Smooth muscle cell (in vitro differentiated cells): Measurements from ENCODE around the gene TRAPPC4. TPM values are rescaled to one million over a fixed set of nuclear protein-coding genes. Genes with fewer than 3 reads are reported as not detected.
"Not testable (repeated sequence)": the region's sequence is repeated elsewhere in the genome, so short reads cannot be mapped to it uniquely, and the experiment has no call there.

ENCODE experiments used
- DNase-seq: peaks from one replicate; lab custom pipeline; 2025; ENCODE audit not compliant: unreplicated experiment; lab: John Stamatoyannopoulos, UW
- H2AFZ ChIP-seq: fragments of 200-600 bp; sonication (generic); 2 replicates; pipeline ENCODE4 v1.6.0; 2016; ENCODE audit warnings: antibody characterized with exemption, low read depth, mild to moderate bottlenecking
- H3F3A ChIP-seq: fragments of 200-600 bp; sonication (generic); 2 replicates; pipeline ENCODE4 v1.6.0; 2017; ENCODE audit warnings: antibody characterized with exemption, low read depth
- H3K27ac ChIP-seq: fragments of 200-600 bp; sonication (generic); 2 replicates; pipeline ENCODE4 v1.5.1; 2016; ENCODE audit warnings: low read depth, mild to moderate bottlenecking
- H3K27me3 ChIP-seq: fragments of 200-600 bp; sonication (generic); 2 replicates; pipeline ENCODE4 v1.6.1; 2016; ENCODE audit warnings: low read depth, mild to moderate bottlenecking
- H3K36me3 ChIP-seq: fragments of 200-600 bp; sonication (generic); 2 replicates; pipeline ENCODE4 v1.5.1; 2016; ENCODE audit warnings: low read depth
- H3K4me1 ChIP-seq: fragments of 200-600 bp; sonication (generic); 2 replicates; pipeline ENCODE4 v1.5.1; 2016; ENCODE audit warnings: low read depth
- H3K4me2 ChIP-seq: fragments of 200-600 bp; sonication (generic); 2 replicates; pipeline ENCODE4 v1.6.0; 2016; ENCODE audit warnings: mild to moderate bottlenecking
- H3K4me3 ChIP-seq: fragments of 200-600 bp; sonication (generic); 2 replicates; pipeline ENCODE4 v1.5.1; 2016; ENCODE audit warnings: mild to moderate bottlenecking
- H3K79me2 ChIP-seq: fragments of 200-600 bp; sonication (generic); 2 replicates; pipeline ENCODE4 v1.6.0; 2016; ENCODE audit warnings: low read depth, mild to moderate bottlenecking
- H3K9ac ChIP-seq: fragments of 200-600 bp; sonication (generic); 2 replicates; pipeline ENCODE4 v1.6.0; 2016; ENCODE audit warnings: low read depth
- H3K9me3 ChIP-seq: fragments of 200-600 bp; sonication (generic); replicated peaks from 2 replicates; pipeline ENCODE4 v1.5.1; 2016; ENCODE audit warnings: low read depth
- H4K20me1 ChIP-seq: fragments of 200-600 bp; sonication (generic); 2 replicates; pipeline ENCODE4 v1.6.0; 2016; ENCODE audit warnings: low read depth
- CTCF ChIP-seq: fragments of 200-600 bp; sonication (generic); IDR thresholded peaks from 2 replicates; pipeline ENCODE4 v1.5.1; 2017; ENCODE audit warnings: borderline replicate concordance, mild to moderate bottlenecking, antibody characterized with exemption; ENCODE audit not compliant: insufficient read depth, poor library complexity, severe bottlenecking
- WGBS: methylation state at CpG from one replicate; pipeline ENCODE4 v1.1.7; 2016; ENCODE audit warnings: low lambda C conversion rate; 5-methylcytosine and 5-hydroxymethylcytosine counted together
- polyA plus RNA-seq: library from polyadenylated mRNA; unstranded; fragments of >200 nt; fragmentation: Nextera tagmentation; extraction: Ambion mirVana; gene quantifications from 2 replicates; pipeline ENCODE4 v1.2.1, GENCODE V29; 2016
- total RNA-seq: library from RNA; depleted of rRNA; stranded (reverse); fragments of >200 nt; gene quantifications from 2 replicates; pipeline ENCODE4 v1.2.3, GENCODE V29; 2014

Gene TRAPPC4
- total and polyA plus RNA-seq, 2 experiments from 2014 or later = 103 to 168 TPM

- DNase-seq = no peak
- Histone ChIP-seq H3K27ac (peak overlapping the region; percentile 65), H3K4me3 (peak overlapping the region; percentile 68), H3K9ac (peak overlapping the region; percentile 95), H3K27me3 (no peaks in the 10 kb centered on the region), H3K79me2 (peaks cover 25% of the 10 kb centered on the region), H3K36me3 (no peaks in the 10 kb centered on the region), H2AFZ (peak overlapping the region; percentile 59), H4K20me1 (peaks cover 14% of the 10 kb centered on the region), H3K4me1 (peaks cover 15% of the 10 kb centered on the region), H3F3A (no peaks in the 10 kb centered on the region), H3K4me2 (peak overlapping the region; percentile 97), H3K9me3 (no peaks in the 10 kb centered on the region)
- WGBS = under 1% methylated on average over 13 of the region's 48 CpGs
- TF ChIP-seq CTCF = peak; percentile 5
Observed at GRCh38 chr11:119056421-119056999, 37.9 kb downstream of the TRAPPC4 start.

GRCh38 chr11:119057000-119057769 lies 38.6 kb downstream of the TRAPPC4 start, which contains the start of gene HYOU1:
Gene HYOU1, minus strand, starts transcription at chr11:119057205. Its CDS starts 1,045 bp downstream, at chr11:119056160.
- Histone ChIP-seq H4K20me1 (peaks cover 14% of the 10 kb centered on the region), H2AFZ (peak within 1 kb of the TSS; percentile 62), H3K27ac (peak within 1 kb of the TSS; percentile 65), H3F3A (no peaks in the 10 kb centered on the region), H3K4me3 (peak within 1 kb of the TSS; percentile 68), H3K36me3 (no peaks in the 10 kb centered on the region), H3K4me1 (peaks cover 15% of the 10 kb centered on the region), H3K9ac (peak within 1 kb of the TSS; percentile 95), H3K9me3 (no peaks in the 10 kb centered on the region), H3K27me3 (no peaks in the 10 kb centered on the region), H3K79me2 (peaks cover 27% of the 10 kb centered on the region), H3K4me2 (peak within 1 kb of the TSS; percentile 97)
- no peak for TF ChIP-seq CTCF
- peak; percentile 96 for DNase-seq
- under 1% methylated on average over 57 of the region's 79 CpGs for WGBS

GRCh38 chr11:119059128-119059527 lies 40.6 kb downstream of the TRAPPC4 start:
- 92% methylated on average over 2 of the region's 35 CpGs for WGBS
- not testable (repeated sequence) for DNase-seq, H3K4me2 ChIP-seq, H3K9me3 ChIP-seq, H2AFZ ChIP-seq, H3K27ac ChIP-seq, H3K4me3 ChIP-seq, H3K9ac ChIP-seq, H3K36me3 ChIP-seq, H3F3A ChIP-seq, H3K27me3 ChIP-seq
- Histone ChIP-seq H3K4me1 (peaks cover 15% of the 10 kb centered on the region), H4K20me1 (peaks cover 14% of the 10 kb centered on the region), H3K79me2 (peaks cover 28% of the 10 kb centered on the region)

GRCh38 chr11:119061256-119061655 lies 42.7 kb downstream of the TRAPPC4 start:
- peaks cover 12% of the 10 kb centered on the region for H3K79me2 ChIP-seq
- H3K27me3 ChIP-seq = no peaks in the 10 kb centered on the region
- H3K4me1 ChIP-seq = peaks cover 8% of the 10 kb centered on the region
- no peak overlapping the region for H3K9ac ChIP-seq
- no peak overlapping the region for H2AFZ ChIP-seq
- no peaks in the 10 kb centered on the region for H3F3A ChIP-seq
- H3K36me3 ChIP-seq = no peaks in the 10 kb centered on the region
- no peak overlapping the region for H3K4me3 ChIP-seq
- no peak overlapping the region for H3K4me2 ChIP-seq
- H3K9me3 ChIP-seq = no peaks in the 10 kb centered on the region
- DNase-seq = no peak
- H4K20me1 ChIP-seq = no peaks in the 10 kb centered on the region
- 93% methylated on average over 3 of the region's 3 CpGs for WGBS
- no peak overlapping the region for H3K27ac ChIP-seq
- no peak for TF ChIP-seq CTCF
